Glomerular endothelial cell (primary cell): Measurements from ENCODE around the gene TENM3. TPM values are rescaled to one million over a fixed set of nuclear protein-coding genes. Genes with fewer than 3 reads are reported as not detected.

Experiments used
- DNase-seq: peaks from one replicate; pipeline ENCODE4 v3.0.0-alpha.2; 2011; ENCODE audit warnings: low read depth, low spot score; ENCODE audit errors: extremely low read depth
- total RNA-seq: library from RNA; depleted of rRNA; stranded (reverse); fragments of >200 nt; gene quantifications from 2 replicates; pipeline ENCODE4 v1.2.3, GENCODE V29; 2015

The TENM3 gene
- total RNA-seq, 1 donor from 2014 or later: 40.3 TPM

- DNase-seq: no peak
Measured at GRCh38 chr4:182324282-182324681, 81.1 kb downstream of the TENM3 start.

GRCh38 chr4:182325397-182325796 is 82.2 kb downstream of the TENM3 start:
- no peak for DNase-seq

- DNase-seq: no peak
Measured at GRCh38 chr4:182325848-182326255, 82.7 kb downstream of the TENM3 start.

- DNase-seq: no peak
Measured at GRCh38 chr4:182328505-182328904, 85.3 kb downstream of the TENM3 start.

- no peak for DNase-seq
Measured at GRCh38 chr4:182337366-182337765, 94.2 kb downstream of the TENM3 start.

GRCh38 chr4:182338063-182338462 is 94.9 kb downstream of the TENM3 start:
- DNase-seq: no peak

GRCh38 chr4:182338746-182339145 is 95.5 kb downstream of the TENM3 start:
- no peak for DNase-seq

- no peak for DNase-seq
Measured at GRCh38 chr4:182339221-182339641, 96.0 kb downstream of the TENM3 start.

- DNase-seq: no peak
Measured at GRCh38 chr4:182343453-182343852, 100.3 kb downstream of the TENM3 start.

- no peak for DNase-seq
Measured at GRCh38 chr4:182344968-182345367, 101.8 kb downstream of the TENM3 start.

GRCh38 chr4:182346250-182346649 is 103.0 kb downstream of the TENM3 start:
- no peak for DNase-seq

GRCh38 chr4:182346675-182347375 is 103.6 kb downstream of the TENM3 start:
- no peak for DNase-seq

- DNase-seq: no peak
Measured at GRCh38 chr4:182348779-182349326, 105.7 kb downstream of the TENM3 start.

GRCh38 chr4:182350041-182350440 is 106.8 kb downstream of the TENM3 start:
- no peak for DNase-seq

GRCh38 chr4:182351485-182351884 is 108.3 kb downstream of the TENM3 start:
- DNase-seq: no peak

GRCh38 chr4:182354106-182354505 is 110.9 kb downstream of the TENM3 start:
- DNase-seq: no peak

- DNase-seq: no peak
Measured at GRCh38 chr4:182354867-182355266, 111.7 kb downstream of the TENM3 start.

GRCh38 chr4:182367153-182367552 is 124.0 kb downstream of the TENM3 start:
- DNase-seq: no peak

- no peak for DNase-seq
Measured at GRCh38 chr4:182369211-182369610, 126.0 kb downstream of the TENM3 start.

GRCh38 chr4:182370491-182370890 is 127.3 kb downstream of the TENM3 start:
- DNase-seq: no peak

- DNase-seq: no peak
Measured at GRCh38 chr4:182380771-182381181, 137.6 kb downstream of the TENM3 start.

- no peak for DNase-seq
Measured at GRCh38 chr4:182382941-182383340, 139.7 kb downstream of the TENM3 start.
